GM18519 (cell line): ENCODE measurements around the gene SYT1.

ENCODE experiments used
- ATAC-seq: cut with Tn5 transposase; IDR thresholded peaks from one replicate; pipeline ENCODE4 v1.9.1; 2021; ENCODE audit warnings: mild to moderate bottlenecking, moderate library complexity; ENCODE audit not compliant: unreplicated experiment, low FRiP score

The SYT1 gene

GRCh38 chr12:78888568-78888967, 24.0 kb downstream of the SYT1 start:
- ATAC-seq, result peak; percentile 97

DNA sequence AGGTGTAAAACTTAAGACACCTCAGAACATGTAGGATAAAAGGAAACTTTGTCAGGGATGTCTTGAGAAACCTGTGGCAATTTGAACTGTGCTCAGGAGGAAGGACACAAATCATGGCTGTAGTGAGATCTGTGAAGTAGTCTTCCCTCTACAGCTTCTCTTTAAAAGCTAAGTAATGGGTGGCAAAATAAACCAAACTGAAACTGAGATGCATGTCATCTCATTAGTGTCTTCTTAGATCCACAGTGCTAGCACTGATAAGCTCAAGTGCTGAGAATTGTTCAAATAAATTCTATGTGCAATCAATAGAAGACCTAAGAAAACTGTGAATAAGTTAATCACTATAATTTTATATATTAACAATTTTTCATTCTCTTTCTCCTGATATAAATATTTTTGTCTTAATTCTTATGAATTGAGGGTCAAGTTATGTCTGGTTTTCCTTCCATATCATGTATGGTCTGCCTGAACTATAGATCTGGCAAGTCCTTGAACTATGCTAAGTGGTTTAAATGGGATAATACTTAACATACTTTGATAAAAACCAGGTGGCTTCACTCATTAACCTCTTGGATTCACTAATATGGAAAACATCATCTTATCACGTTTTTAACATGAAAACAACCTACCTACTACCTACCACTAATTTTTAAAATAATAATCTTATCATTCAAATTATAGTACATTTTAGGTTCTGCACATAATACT, 27.2 kb downstream of the SYT1 start:
- ATAC-seq, result no peak

DNA sequence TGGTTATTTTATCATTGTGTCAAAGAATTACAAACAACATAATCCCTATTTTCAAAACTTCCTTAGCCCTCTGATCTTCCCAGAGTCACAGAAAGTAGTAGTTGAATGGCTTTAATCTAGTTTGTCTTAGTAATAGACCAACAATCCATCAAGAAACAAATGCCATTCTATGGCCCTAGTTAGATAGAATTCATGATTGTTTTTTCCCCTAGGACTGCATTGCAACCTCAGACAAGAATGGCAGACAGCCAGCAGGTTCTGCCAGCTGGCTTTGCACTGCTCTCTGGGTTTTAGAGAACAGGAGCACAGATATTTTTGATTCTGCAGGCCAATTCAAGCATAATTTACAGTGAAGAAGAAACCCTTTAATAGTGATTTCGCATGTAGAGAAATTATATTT, 33.8 kb downstream of the SYT1 start:
- ATAC-seq, result no peak

GRCh38 chr12:78914859-78915331, 50.3 kb downstream of the SYT1 start:
- ATAC-seq, result no peak

DNA sequence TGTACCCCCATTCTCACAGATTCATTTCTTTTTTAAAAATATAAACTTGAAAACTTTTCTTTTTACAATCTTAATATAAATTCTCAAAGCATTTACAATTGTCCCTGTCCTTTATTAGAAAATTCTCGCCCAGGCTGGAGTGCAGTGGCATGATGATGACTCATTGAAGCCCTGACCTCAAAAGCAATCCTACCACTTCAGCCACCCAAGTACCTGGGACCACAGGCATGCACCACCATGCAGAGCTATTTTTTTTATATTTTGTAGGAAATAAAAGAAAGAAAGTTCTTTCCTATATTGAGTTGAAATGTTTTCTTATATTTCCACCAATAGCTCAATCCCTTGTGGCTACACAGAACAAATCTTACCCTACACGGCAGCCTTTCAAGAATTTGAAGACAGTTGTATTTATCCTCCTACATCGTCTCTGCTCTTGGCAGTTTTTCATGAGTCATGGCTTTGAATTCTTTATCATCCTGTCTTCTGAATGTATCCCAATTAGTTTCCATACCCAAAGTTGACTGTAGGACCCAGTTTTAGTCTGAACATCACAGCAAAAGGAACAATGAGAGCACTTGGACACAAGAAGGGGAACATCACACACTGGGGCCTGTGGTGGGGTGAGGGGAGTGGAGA, 52.4 kb downstream of the SYT1 start:
- no peak for ATAC-seq

DNA sequence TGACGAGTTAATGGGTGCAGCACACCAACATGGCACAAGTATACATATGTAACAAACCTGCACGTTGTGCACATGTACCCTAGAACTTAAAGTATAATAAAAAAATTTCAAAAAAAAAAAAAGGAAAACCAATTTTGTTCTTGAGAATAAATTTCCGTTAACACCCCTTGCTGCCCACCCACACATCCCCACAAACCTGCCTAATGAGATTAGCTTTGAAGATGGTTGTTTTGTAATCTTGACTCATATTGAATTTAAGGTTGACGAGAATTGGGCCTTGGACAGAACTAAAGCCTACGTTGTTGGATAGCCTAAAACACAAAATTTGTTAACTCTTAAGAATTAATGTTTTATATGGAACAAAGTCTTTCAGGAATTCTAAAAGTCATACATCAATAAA, 52.9 kb downstream of the SYT1 start:
- ATAC-seq, result no peak

GRCh38 chr12:78918268-78918667, 53.7 kb downstream of the SYT1 start:
- no peak for ATAC-seq

GRCh38 chr12:78928200-78929074, 63.9 kb downstream of the SYT1 start:
- no peak for ATAC-seq

DNA sequence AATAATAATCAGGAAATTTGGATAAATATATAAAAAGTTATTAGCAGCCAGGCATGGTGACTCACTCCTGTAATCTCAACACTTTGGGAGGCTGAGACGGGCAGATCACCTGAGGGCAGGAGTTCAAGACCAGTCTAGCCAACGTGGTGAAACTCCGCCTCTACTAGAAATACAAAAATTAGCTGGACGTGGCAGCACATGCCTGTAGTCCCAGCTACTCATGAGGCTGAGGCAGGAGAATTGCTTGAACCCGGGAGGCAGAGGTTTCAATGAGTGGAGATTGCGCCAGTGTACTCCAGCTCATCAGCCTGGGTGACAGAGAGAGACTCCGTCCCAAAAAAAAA, 64.5 kb downstream of the SYT1 start:
- no peak for ATAC-seq

- ATAC-seq, result no peak
Measured at GRCh38 chr12:78931466-78931990, 67.0 kb downstream of the SYT1 start.

GRCh38 chr12:78933014-78933413, 68.4 kb downstream of the SYT1 start:
- ATAC-seq, result no peak

GRCh38 chr12:78938341-78939084, 73.9 kb downstream of the SYT1 start:
- ATAC-seq, result no peak

DNA sequence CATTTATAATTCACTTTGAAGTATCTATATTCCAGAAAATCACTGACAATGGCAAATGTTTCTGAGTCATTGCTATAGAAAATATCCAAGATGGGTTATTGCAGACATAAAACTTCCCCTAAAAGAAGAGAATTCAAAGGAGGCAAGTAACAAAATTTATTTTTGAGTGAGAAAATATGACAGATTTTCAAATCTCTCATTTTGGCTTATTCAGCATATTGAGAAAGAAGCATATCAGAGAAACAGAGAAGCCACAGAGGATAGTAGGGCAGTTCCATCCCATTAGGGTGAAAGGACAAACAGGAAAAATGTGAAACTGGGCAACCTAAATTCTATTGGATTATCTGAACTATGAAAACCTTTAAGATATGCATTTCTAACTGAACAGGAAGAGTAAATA, 85.0 kb downstream of the SYT1 start:
- no peak for ATAC-seq

GRCh38 chr12:78951803-78952551, 87.4 kb downstream of the SYT1 start:
- ATAC-seq, result no peak

GRCh38 chr12:78952552-78952929, 88.0 kb downstream of the SYT1 start:
- ATAC-seq, result no peak

- ATAC-seq, result no peak
Measured at GRCh38 chr12:78958941-78959340, 94.4 kb downstream of the SYT1 start.

DNA sequence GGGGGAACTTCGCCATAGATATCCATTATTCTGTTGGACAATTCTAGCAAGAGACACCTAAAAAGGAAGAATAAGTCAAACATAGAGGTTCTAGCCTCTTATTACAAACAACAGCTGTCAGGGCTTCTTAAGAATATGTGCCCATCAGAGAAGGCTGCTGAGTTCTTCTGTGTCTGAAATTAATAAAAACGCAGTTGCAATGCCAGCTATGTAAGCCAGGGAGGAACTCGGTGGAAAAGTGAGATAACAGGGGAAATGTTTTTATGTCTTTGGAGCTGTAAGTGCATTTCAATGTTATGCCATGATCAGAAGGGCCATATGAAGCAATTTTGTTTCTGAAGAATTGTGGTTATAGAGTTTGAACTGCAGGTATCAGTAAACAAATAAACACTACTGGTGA, 95.0 kb downstream of the SYT1 start:
- no peak for ATAC-seq

- ATAC-seq, result no peak
Measured at GRCh38 chr12:78961171-78961570, 96.6 kb downstream of the SYT1 start.

- no peak for ATAC-seq
Measured at GRCh38 chr12:78963439-78964227, 99.1 kb downstream of the SYT1 start.
